ENCODE results near the gene RBSN.

The RBSN gene

DNA sequence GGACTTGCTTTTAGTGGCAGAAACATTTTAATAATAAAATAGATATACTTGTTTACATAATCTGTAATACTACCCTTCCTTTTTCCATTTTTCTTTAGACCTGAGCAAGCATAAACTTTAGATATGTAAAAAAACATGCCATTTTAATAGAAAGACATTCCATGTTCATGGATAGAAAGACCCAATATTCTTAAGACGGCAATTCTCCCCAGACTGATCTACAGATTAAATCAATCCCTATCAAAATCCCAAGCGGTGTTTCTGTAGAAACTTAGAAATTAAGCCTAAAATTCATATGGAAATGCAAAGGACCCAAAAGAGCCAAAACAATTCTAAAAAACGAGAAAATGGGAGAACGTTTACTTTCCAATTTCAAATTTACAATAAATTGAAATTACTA is 45.4 kb downstream of the RBSN start:
- H3K9me3 ChIP-seq (ENCODE audit: control insufficient read depth, insufficient read depth, low read depth, low read length), result no peaks in the 10 kb centered on the region
- TF ChIP-seq KLF10 (tag by site-specific recombination; IDR thresholded peaks at IDR 0.05), result no peak
- TF ChIP-seq ZNF248 (tag by site-specific recombination; IDR thresholded peaks at IDR 0.05), result peak; percentile 98
- H3K36me3 ChIP-seq (ENCODE audit: control insufficient read depth in 2 of 2, insufficient read depth in 1 of 2, low read length in 2 of 2), result peaks cover 25 to 82% of the 10 kb centered on the region in 2 experiments
- no peaks in the 10 kb centered on the region for H3K4me1 ChIP-seq (ENCODE audit: control insufficient read depth, insufficient read depth, low read length)
- H3K27ac ChIP-seq (ENCODE audit: extremely low read depth, low read depth, low read length), result no peak overlapping the region
- ChIA-PET POLR2A (no interaction called here), CTCF (no interaction called here)
- no peak overlapping the region for H3K4me3 ChIP-seq (ENCODE audit: low read depth, low read length)

DNA sequence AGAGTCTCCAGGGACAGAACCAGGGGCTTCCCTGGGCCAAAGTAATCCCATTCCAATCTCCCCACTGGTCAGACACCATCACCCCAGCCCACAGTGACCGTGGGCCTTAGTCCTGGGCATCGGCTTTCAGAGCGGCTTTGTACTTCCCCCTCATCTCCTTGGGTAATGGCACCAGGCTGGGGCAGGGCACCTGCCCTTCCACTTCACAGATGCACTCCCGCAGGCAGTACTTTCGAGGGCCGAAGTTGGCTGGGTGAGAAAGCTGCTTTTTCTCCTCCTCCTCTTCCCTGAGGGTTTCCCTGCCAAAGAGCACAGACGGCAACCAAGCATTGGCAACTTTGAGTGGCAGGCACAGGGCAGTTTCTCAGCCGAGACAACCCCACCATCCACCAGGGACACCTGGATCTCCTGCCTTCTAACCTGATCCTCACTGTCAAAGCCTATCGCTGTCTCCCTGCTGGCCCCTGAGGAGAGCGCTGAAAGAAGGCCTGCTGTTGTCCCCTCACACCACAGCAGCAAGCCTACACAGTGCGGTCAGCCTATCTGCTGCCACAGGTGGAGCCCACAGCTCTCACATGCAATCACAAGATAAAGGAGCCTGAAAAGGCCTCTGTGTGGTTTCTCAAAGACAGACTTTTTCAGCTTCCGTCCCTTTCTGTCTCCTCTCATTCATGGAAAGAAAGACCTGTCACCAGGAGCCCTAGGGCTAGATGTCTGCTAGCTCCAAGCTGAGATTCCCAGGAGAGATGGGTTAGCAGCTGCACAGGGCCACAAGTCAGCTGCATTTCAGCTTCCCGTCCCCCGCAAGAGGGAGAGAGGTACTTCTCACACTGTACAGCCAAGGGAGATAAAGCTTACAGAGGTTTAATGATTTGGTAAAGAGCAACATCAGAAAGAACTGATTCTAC is 46.4 kb downstream of the RBSN start:
- Histone ChIP-seq H3K36me3 (ENCODE audit: control insufficient read depth in 2 of 2, insufficient read depth in 1 of 2, low read length in 2 of 2) (peaks cover 18 to 84% of the 10 kb centered on the region in 2 experiments), H3K9me3 (ENCODE audit: control insufficient read depth, insufficient read depth, low read depth, low read length) (no peaks in the 10 kb centered on the region), H3K4me1 (ENCODE audit: control insufficient read depth, insufficient read depth, low read length) (no peaks in the 10 kb centered on the region), H3K27ac (ENCODE audit: extremely low read depth, low read depth, low read length) (no peak overlapping the region), H3K4me3 (ENCODE audit: low read depth, low read length) (no peak overlapping the region)
- TF ChIP-seq SCRT2 (tag by site-specific recombination; IDR thresholded peaks at IDR 0.05), result 0 out of 2 replicates have a peak, but pooled peaks have one; percentile 46
- TF ChIP-seq ZBTB17 (tag by site-specific recombination; IDR thresholded peaks at IDR 0.05), result 0 out of 2 replicates have a peak, but pooled peaks have one; percentile 13
- TF ChIP-seq ZNF623 (tag by site-specific recombination; IDR thresholded peaks at IDR 0.05), result no peak
- ChIA-PET CTCF (interaction anchor here (0.7 kb wide), 1 partner anchor 946 kb away, joined by 3 read pairs; no protein-coding TSS in a partner anchor), POLR2A (no interaction called here)

DNA sequence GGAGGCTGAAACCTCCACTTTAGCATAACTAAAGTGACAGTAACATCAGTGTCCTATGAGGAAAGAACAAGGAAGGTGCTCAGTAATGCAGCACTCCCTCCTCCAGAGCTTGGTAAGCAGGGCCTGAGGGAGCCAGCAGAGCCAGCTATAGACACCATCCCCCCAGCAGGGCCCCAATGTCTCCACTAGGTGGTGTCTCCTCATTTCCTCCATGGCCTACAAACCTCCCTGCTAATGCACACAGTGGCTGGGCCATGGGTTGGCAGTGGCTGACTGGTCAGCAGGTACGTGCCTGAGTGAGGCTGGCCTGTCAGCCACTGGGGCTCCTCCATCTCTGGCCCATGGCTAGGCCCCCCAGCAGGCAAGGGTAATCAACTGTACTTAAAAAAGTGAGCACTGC is 47.4 kb downstream of the RBSN start:
- H3K36me3 ChIP-seq (ENCODE audit: control insufficient read depth in 2 of 2, insufficient read depth in 1 of 2, low read length in 2 of 2), result peaks cover 18 to 84% of the 10 kb centered on the region in 2 experiments
- TF ChIP-seq MZF1 (tag by site-specific recombination; IDR thresholded peaks at IDR 0.05; ENCODE audit: borderline replicate concordance), result no peak
- TF ChIP-seq, protein P1, sequence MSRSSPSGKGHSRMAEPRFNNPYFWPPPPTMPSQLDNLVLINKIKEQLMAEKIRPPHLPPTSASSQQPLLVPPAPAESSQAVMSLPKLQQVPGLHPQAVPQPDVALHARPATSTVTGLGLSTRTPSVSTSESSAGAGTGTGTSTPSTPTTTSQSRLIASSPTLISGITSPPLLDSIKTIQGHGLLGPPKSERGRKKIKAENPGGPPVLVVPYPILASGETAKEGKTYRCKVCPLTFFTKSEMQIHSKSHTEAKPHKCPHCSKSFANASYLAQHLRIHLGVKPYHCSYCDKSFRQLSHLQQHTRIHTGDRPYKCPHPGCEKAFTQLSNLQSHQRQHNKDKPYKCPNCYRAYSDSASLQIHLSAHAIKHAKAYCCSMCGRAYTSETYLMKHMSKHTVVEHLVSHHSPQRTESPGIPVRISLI (tag by site-specific recombination; IDR thresholded peaks at IDR 0.05), result no peak
- no peak for TF ChIP-seq OSR2 (tag by site-specific recombination; IDR thresholded peaks at IDR 0.05)
- peak; percentile 40; the same call in 1 of the 2 replicates for TF ChIP-seq GLIS2 (tag by site-specific recombination; IDR thresholded peaks at IDR 0.05)
- TF ChIP-seq ZNF501 (tag by site-specific recombination; IDR thresholded peaks at IDR 0.05), result no peak
- TF ChIP-seq ZNF112 (tag by site-specific recombination; IDR thresholded peaks at IDR 0.05), result no peak
- TF ChIP-seq ZNF776 (tag by site-specific recombination; IDR thresholded peaks at IDR 0.05; ENCODE audit: borderline replicate concordance), result no peak
- TF ChIP-seq, protein P2, sequence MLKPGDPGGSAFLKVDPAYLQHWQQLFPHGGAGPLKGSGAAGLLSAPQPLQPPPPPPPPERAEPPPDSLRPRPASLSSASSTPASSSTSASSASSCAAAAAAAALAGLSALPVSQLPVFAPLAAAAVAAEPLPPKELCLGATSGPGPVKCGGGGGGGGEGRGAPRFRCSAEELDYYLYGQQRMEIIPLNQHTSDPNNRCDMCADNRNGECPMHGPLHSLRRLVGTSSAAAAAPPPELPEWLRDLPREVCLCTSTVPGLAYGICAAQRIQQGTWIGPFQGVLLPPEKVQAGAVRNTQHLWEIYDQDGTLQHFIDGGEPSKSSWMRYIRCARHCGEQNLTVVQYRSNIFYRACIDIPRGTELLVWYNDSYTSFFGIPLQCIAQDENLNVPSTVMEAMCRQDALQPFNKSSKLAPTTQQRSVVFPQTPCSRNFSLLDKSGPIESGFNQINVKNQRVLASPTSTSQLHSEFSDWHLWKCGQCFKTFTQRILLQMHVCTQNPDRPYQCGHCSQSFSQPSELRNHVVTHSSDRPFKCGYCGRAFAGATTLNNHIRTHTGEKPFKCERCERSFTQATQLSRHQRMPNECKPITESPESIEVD (tag by site-specific recombination; IDR thresholded peaks at IDR 0.05), result no peak
- no peak for TF ChIP-seq ZNF335 (tag by site-specific recombination; conservative IDR thresholded peaks at IDR 0.05)
- TF ChIP-seq ZNF302 (tag by site-specific recombination; IDR thresholded peaks at IDR 0.05; ENCODE audit: low read depth), result no peak
- no peak for TF ChIP-seq ZNF558 (tag by site-specific recombination; IDR thresholded peaks at IDR 0.05)
- TF ChIP-seq, protein P3, sequence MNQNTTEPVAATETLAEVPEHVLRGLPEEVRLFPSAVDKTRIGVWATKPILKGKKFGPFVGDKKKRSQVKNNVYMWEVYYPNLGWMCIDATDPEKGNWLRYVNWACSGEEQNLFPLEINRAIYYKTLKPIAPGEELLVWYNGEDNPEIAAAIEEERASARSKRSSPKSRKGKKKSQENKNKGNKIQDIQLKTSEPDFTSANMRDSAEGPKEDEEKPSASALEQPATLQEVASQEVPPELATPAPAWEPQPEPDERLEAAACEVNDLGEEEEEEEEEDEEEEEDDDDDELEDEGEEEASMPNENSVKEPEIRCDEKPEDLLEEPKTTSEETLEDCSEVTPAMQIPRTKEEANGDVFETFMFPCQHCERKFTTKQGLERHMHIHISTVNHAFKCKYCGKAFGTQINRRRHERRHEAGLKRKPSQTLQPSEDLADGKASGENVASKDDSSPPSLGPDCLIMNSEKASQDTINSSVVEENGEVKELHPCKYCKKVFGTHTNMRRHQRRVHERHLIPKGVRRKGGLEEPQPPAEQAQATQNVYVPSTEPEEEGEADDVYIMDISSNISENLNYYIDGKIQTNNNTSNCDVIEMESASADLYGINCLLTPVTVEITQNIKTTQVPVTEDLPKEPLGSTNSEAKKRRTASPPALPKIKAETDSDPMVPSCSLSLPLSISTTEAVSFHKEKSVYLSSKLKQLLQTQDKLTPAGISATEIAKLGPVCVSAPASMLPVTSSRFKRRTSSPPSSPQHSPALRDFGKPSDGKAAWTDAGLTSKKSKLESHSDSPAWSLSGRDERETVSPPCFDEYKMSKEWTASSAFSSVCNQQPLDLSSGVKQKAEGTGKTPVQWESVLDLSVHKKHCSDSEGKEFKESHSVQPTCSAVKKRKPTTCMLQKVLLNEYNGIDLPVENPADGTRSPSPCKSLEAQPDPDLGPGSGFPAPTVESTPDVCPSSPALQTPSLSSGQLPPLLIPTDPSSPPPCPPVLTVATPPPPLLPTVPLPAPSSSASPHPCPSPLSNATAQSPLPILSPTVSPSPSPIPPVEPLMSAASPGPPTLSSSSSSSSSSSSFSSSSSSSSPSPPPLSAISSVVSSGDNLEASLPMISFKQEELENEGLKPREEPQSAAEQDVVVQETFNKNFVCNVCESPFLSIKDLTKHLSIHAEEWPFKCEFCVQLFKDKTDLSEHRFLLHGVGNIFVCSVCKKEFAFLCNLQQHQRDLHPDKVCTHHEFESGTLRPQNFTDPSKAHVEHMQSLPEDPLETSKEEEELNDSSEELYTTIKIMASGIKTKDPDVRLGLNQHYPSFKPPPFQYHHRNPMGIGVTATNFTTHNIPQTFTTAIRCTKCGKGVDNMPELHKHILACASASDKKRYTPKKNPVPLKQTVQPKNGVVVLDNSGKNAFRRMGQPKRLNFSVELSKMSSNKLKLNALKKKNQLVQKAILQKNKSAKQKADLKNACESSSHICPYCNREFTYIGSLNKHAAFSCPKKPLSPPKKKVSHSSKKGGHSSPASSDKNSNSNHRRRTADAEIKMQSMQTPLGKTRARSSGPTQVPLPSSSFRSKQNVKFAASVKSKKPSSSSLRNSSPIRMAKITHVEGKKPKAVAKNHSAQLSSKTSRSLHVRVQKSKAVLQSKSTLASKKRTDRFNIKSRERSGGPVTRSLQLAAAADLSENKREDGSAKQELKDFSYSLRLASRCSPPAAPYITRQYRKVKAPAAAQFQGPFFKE (tag by site-specific recombination; IDR thresholded peaks at IDR 0.05; ENCODE audit: borderline replicate concordance), result no peak
- TF ChIP-seq ZNF19 (tag by site-specific recombination; IDR thresholded peaks at IDR 0.05; ENCODE audit: low read depth), result no peak
- no peak for TF ChIP-seq ZNF274 (IDR thresholded peaks at IDR 0.05; ENCODE audit: low read length)
- TF ChIP-seq ZNF274 (tag by site-specific recombination; IDR thresholded peaks at IDR 0.05; ENCODE audit: borderline replicate concordance), result no peak

More for the DNA sequence above, 47.4 kb downstream of the RBSN start:
- Histone ChIP-seq H3K4me1 (ENCODE audit: control insufficient read depth, insufficient read depth, low read length) (no peaks in the 10 kb centered on the region), H3K4me3 (ENCODE audit: low read depth, low read length) (no peak overlapping the region), H3K9me3 (ENCODE audit: control insufficient read depth, insufficient read depth, low read depth, low read length) (no peaks in the 10 kb centered on the region), H3K27ac (ENCODE audit: extremely low read depth, low read depth, low read length) (no peak overlapping the region)
- ChIA-PET POLR2A (interaction anchor here (1.8 kb wide), 1 partner anchor 13 kb away, joined by 13 read pairs; the partner anchor contains the start of gene MRPS25), CTCF (interaction anchor here (0.6 to 1.3 kb wide), 9 partner anchors 8 to 124 kb away, joined by 3 to 5 read pairs (median 3); no protein-coding TSS in a partner anchor)

Data from HEK293 (cell line).